ENCODE results near the gene CELA2A. TPM values are rescaled to one million over a fixed set of nuclear protein-coding genes. Genes with fewer than 3 reads are reported as not detected.
"Not testable (repeated sequence)": the region's sequence is repeated elsewhere in the genome, so short reads cannot be mapped to it uniquely, and the experiment has no call there.

Gene CELA2A
- total and polyA plus RNA-seq, 2 donors (not counting 3 experiments of a cell fraction or from before 2014, with no cell fraction given) = not detected

DNA sequence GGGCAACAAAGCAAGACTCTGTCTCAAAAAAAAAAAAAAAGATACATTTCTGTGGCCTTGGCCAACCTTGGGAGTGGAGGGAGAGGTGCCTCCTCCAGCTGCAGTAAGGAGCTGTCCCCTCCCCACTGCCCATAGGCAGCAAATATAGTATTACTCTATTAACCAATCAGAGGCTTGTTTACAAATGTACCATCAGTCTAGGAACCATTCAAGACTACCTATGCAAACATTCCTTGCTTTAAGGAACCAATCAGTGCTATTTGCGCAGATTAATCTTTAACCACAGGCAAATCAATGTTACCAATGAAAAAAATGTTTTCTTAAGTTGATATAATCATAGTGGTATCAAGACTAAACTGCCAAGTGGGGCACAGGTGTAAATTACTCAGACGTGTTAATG is 1.1 kb downstream of the CELA2A start:
- intact Hi-C loops (cut with micrococcal nuclease) = no loop called here
- Histone ChIP-seq H3K9ac (replicated peaks; ENCODE audit: extremely low read depth, insufficient read depth, low read length) (no peak overlapping the region), H3K27me3 (ENCODE audit: control insufficient read depth in 2 of 2, insufficient read depth in 2 of 2, low read length in 2 of 2) (no peaks in the 10 kb centered on the region), H3K27ac (ENCODE audit: insufficient read depth, low read depth, low read length) (no peak overlapping the region), H2AFZ (ENCODE audit: low read depth, low read length) (no peak overlapping the region), H3K4me1 (ENCODE audit: control insufficient read depth, extremely low read depth, insufficient read depth, low read length) (no peaks in the 10 kb centered on the region), H3K9me3 (replicated peaks; ENCODE audit: control insufficient read depth, insufficient read depth, low read length) (no peaks in the 10 kb centered on the region), H3K4me2 (ENCODE audit: insufficient read depth, low read length) (no peak overlapping the region), H3K36me3 (ENCODE audit: control insufficient read depth in 2 of 2, extremely low read depth in 1 of 2, insufficient read depth in 2 of 2, low read length in 2 of 2) (no peaks in the 10 kb centered on the region), H4K20me1 (replicated peaks; ENCODE audit: control insufficient read depth, extremely low read depth, insufficient read depth, low read length) (no peaks in the 10 kb centered on the region), H3K79me2 (ENCODE audit: control insufficient read depth, insufficient read depth, low read length) (no peaks in the 10 kb centered on the region), H3K9me1 (replicated peaks; ENCODE audit: control insufficient read depth, extremely low read depth, insufficient read depth, low read length) (no peaks in the 10 kb centered on the region), H3K4me3 (replicated peaks in 1 of 3; ENCODE audit: insufficient read depth in 1 of 3, low read depth in 1 of 3, low read length in 3 of 3) (no peak overlapping the region)
- BruUV-seq (replicated peaks) = no TSS peak
- no peak for TF ChIP-seq JUN (IDR thresholded peaks at IDR 0.05; ENCODE audit: borderline replicate concordance, insufficient read depth, insufficient read length, low read depth)
- no peak for TF ChIP-seq POLR2A (IDR thresholded peaks at IDR 0.05; ENCODE audit: low read depth, low read length)
- TF ChIP-seq MAX (IDR thresholded peaks at IDR 0.05; ENCODE audit: insufficient read depth, insufficient read length) = no peak
- no peak for TF ChIP-seq MYC (IDR thresholded peaks at IDR 0.05; ENCODE audit: low read depth, low read length)
- no peak for TF ChIP-seq GATA2 (IDR thresholded peaks at IDR 0.05; ENCODE audit: insufficient read depth, insufficient read length, low read depth, low read length)
- TF ChIP-seq, protein P1, sequence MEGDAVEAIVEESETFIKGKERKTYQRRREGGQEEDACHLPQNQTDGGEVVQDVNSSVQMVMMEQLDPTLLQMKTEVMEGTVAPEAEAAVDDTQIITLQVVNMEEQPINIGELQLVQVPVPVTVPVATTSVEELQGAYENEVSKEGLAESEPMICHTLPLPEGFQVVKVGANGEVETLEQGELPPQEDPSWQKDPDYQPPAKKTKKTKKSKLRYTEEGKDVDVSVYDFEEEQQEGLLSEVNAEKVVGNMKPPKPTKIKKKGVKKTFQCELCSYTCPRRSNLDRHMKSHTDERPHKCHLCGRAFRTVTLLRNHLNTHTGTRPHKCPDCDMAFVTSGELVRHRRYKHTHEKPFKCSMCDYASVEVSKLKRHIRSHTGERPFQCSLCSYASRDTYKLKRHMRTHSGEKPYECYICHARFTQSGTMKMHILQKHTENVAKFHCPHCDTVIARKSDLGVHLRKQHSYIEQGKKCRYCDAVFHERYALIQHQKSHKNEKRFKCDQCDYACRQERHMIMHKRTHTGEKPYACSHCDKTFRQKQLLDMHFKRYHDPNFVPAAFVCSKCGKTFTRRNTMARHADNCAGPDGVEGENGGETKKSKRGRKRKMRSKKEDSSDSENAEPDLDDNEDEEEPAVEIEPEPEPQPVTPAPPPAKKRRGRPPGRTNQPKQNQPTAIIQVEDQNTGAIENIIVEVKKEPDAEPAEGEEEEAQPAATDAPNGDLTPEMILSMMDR (IDR thresholded peaks at IDR 0.05; ENCODE audit: extremely low read depth in 1 of 2, insufficient read depth in 1 of 2, low read depth in 1 of 2, low read length in 2 of 2) = no peak
- TF ChIP-seq EZH2 (IDR thresholded peaks at IDR 0.05; ENCODE audit: borderline replicate concordance, low read depth, low read length, severe bottlenecking) = no peak
- no peak for TF ChIP-seq FOS (IDR thresholded peaks at IDR 0.05; ENCODE audit: borderline replicate concordance, insufficient read depth, low read length)
- TF ChIP-seq POLR2AphosphoS5 (IDR thresholded peaks at IDR 0.05; ENCODE audit: insufficient read depth, low read depth, low read length) = no peak
- CTCF ChIA-PET = interaction anchor here (1.3 kb wide), 1 partner anchor 134 kb away, joined by 3 read pairs; no protein-coding TSS in a partner anchor
- dilution Hi-C loops (cut with MboI; ENCODE audit: extremely low pct_ligation_motif_present, low sequenced_read_pairs) = no loop called here
- POLR2A ChIA-PET = no interaction called here
- DNase-seq (ENCODE audit: low read depth, low spot score) (no peak), FAIRE-seq (no peak)

DNA sequence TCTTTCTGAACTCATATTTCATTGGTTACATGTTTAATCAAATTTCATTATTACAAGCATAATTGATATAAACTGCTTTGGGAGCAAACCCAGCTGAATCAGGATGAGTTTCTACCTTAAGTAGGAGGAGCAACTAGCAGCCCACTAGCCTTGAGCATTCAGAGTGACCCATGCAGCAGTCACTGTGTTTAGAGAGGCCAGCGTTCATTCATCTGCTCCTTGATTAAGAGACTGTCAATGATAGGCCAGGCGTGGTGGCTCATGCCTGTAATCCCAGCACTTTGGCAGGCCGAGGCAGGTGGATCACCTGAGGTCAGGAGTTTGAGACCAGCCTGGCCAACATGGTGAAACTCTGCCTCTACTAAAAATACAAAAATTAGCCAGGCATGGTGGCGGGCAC is 1.9 kb downstream of the CELA2A start:
- FAIRE-seq; DNase-seq (ENCODE audit: low read depth, low spot score); intact Hi-C loops (cut with micrococcal nuclease): not testable (repeated sequence)

More for the DNA sequence above, 1.9 kb downstream of the CELA2A start:
- H3K9me3 ChIP-seq (replicated peaks; ENCODE audit: control insufficient read depth, insufficient read depth, low read length); POLR2A ChIA-PET; H3K36me3 ChIP-seq (ENCODE audit: control insufficient read depth in 2 of 2, extremely low read depth in 1 of 2, insufficient read depth in 2 of 2, low read length in 2 of 2); H3K27ac ChIP-seq (ENCODE audit: insufficient read depth, low read depth, low read length); dilution Hi-C loops (cut with MboI; ENCODE audit: extremely low pct_ligation_motif_present, low sequenced_read_pairs); H2AFZ ChIP-seq (ENCODE audit: low read depth, low read length); H4K20me1 ChIP-seq (replicated peaks; ENCODE audit: control insufficient read depth, extremely low read depth, insufficient read depth, low read length); H3K9me1 ChIP-seq (replicated peaks; ENCODE audit: control insufficient read depth, extremely low read depth, insufficient read depth, low read length); H3K27me3 ChIP-seq (ENCODE audit: control insufficient read depth in 2 of 2, insufficient read depth in 2 of 2, low read length in 2 of 2); H3K4me3 ChIP-seq (replicated peaks in 1 of 3; ENCODE audit: insufficient read depth in 1 of 3, low read depth in 1 of 3, low read length in 3 of 3); H3K9ac ChIP-seq (replicated peaks; ENCODE audit: extremely low read depth, insufficient read depth, low read length); H3K79me2 ChIP-seq (ENCODE audit: control insufficient read depth, insufficient read depth, low read length); H3K4me2 ChIP-seq (ENCODE audit: insufficient read depth, low read length); H3K4me1 ChIP-seq (ENCODE audit: control insufficient read depth, extremely low read depth, insufficient read depth, low read length); BruUV-seq (replicated peaks): not testable (repeated sequence)
- CTCF ChIA-PET = interaction anchor here (1.3 kb wide), 1 partner anchor 135 kb away, joined by 3 read pairs; no protein-coding TSS in a partner anchor

Data from endothelial cell of umbilical vein (primary cell).